SK-N-MC (cell line): ENCODE data around the gene ATF7IP.
A peak's percentile ranks its signal among the peaks of the same experiment; 100 is the strongest.

ENCODE experiments used
- DNase-seq: peaks from one replicate; pipeline ENCODE4 v3.0.0-alpha.2; 2011; ENCODE audit warnings: low read depth, low spot score
- H3K27ac ChIP-seq: fragments of 200-600 bp; sonication (generic); 2 replicates; pipeline ENCODE4 v1.5.1; 2016; ENCODE audit warnings: mixed run types
- H3K36me3 ChIP-seq: fragments of 200-600 bp; sonication (generic); 2 replicates; pipeline ENCODE4 v1.6.1; 2017; ENCODE audit warnings: antibody characterized with exemption, low read length, mixed read lengths; ENCODE audit not compliant: insufficient read depth
- H3K4me3 ChIP-seq: fragments of 200-600 bp; sonication (generic); 2 replicates; pipeline ENCODE4 v1.5.1; 2016
- H3K9ac ChIP-seq: fragments of 200-600 bp; sonication (generic); 2 replicates; pipeline ENCODE4 v1.8.0; 2017; ENCODE audit warnings: mixed run types, mixed read lengths; ENCODE audit not compliant: insufficient read length
- H3K9me3 ChIP-seq: fragments of 200-600 bp; sonication (generic); 2 replicates; pipeline ENCODE4 v1.6.1; 2017; ENCODE audit warnings: low read depth, mild to moderate bottlenecking, antibody characterized with exemption, low read length, moderate library complexity, mixed read lengths
- EZH2 ChIP-seq: fragments of 200-600 bp; sonication (generic); IDR thresholded peaks from one replicate; pipeline ENCODE4 v1.6.1; 2017; ENCODE audit warnings: antibody characterized with exemption
- FOXP2 ChIP-seq: optimal IDR thresholded peaks from 2 replicates; pipeline ENCODE3; 2011; ENCODE audit warnings: mild to moderate bottlenecking, moderate library complexity; ENCODE audit not compliant: insufficient read depth; ENCODE audit errors: extremely low read length, control extremely low read depth
- POLR2AphosphoS5 ChIP-seq: IDR thresholded peaks from 2 replicates; pipeline ENCODE4 v1.6.1; 2012; ENCODE audit warnings: mild to moderate bottlenecking, low read depth, low read length, borderline replicate concordance

ATF7IP gene

DNA sequence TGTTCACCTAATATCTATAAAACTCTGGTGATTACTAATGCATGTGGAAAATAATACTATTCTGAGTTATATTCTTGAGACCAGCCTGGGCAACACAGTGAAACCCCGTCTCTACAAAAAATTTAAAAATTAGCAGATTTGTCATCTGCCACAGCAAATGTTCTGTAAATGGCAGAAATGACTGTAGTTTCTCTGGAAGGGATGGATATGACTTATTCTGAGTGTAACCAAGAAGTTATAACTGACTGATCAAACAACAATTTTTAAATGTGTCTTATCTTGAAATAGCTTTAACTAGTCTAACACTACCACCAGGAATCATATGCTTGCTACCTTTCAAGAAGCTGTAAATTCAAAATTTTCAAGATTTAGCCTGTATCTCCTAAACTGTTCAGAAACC, 113.5 kb downstream of the ATF7IP start:
- DNase-seq: no peak
- no peak overlapping the region for H3K9ac ChIP-seq
- H3K9me3 ChIP-seq: peaks cover 13% of the 10 kb centered on the region
- no peak overlapping the region for H3K4me3 ChIP-seq
- H3K27ac ChIP-seq: no peak overlapping the region
- TF ChIP-seq POLR2AphosphoS5: no peak
- TF ChIP-seq FOXP2: no peak
- TF ChIP-seq EZH2: no peak
- H3K36me3 ChIP-seq: peaks cover 89% of the 10 kb centered on the region

DNA sequence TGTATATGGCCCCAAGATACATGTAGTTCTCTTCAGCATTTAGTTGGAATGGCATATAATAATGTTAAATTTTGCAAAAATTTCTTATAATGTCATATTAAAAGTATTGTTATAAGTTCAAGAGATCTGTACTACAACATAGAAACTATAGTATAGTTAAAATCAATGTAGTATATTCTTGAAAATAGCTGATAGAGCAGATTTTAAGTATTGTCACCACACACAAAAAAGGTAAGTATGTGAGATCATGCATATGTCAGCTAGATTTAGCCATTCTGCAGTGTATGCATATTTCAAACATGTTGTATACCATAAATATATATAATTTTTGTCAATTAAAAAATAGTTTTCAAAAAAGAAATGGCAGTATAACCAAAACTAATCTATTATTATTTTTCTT, 115.7 kb downstream of the ATF7IP start:
- H3K9me3 ChIP-seq: no peaks in the 10 kb centered on the region
- H3K4me3 ChIP-seq: no peak overlapping the region
- no peak overlapping the region for H3K27ac ChIP-seq
- peaks cover 79% of the 10 kb centered on the region for H3K36me3 ChIP-seq
- no peak for DNase-seq
- TF ChIP-seq POLR2AphosphoS5: no peak
- TF ChIP-seq FOXP2: no peak
- TF ChIP-seq EZH2: no peak
- no peak overlapping the region for H3K9ac ChIP-seq

DNA sequence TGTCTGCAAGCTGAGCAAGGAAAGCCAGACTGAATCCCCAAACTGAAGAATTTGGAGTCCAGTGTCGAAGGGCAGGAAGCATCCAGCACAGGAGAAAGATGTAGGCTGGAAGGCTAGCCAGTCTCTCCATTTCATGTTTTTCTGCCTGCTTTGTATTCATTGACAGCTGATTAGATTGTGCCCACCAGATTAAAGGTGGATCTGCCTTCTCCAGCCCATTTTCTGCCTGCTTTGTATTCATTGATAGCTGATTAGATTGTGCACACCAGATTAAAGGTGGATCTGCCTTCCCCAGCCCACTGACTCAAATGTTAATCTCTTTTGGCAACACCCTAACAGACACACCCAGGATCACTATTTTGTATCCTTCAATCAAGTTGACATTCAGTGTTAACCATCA, 116.9 kb downstream of the ATF7IP start:
- no peak for TF ChIP-seq EZH2
- TF ChIP-seq FOXP2: no peak
- no peak for TF ChIP-seq POLR2AphosphoS5
- Histone ChIP-seq H3K4me3 (no peak overlapping the region), H3K9me3 (no peaks in the 10 kb centered on the region), H3K36me3 (peaks cover 74% of the 10 kb centered on the region), H3K9ac (no peak overlapping the region), H3K27ac (no peak overlapping the region)
- DNase-seq: no peak

DNA sequence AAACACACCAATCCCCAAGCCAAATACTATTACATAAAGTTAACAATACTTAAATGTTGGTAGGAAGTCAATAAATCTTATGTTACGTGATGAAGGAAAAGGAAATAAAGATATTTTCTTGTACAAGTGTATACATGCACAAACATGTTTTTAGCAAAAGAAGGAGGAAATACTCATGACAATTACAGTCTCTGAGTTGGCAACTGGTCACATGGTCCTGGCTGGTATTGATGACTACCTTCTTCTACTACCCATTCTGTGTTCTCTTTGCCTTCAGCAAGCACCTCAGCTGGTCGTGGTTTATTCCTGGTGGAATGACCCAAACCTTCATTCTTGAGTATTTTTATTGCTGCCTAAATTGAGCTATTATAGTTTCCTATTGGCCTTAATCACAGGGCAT, 117.4 kb downstream of the ATF7IP start:
- no peak overlapping the region for H3K9ac ChIP-seq
- no peak overlapping the region for H3K27ac ChIP-seq
- peaks cover 72% of the 10 kb centered on the region for H3K36me3 ChIP-seq
- TF ChIP-seq EZH2: no peak
- no peak for TF ChIP-seq POLR2AphosphoS5
- no peak for TF ChIP-seq FOXP2
- no peaks in the 10 kb centered on the region for H3K9me3 ChIP-seq
- no peak overlapping the region for H3K4me3 ChIP-seq
- no peak for DNase-seq

DNA sequence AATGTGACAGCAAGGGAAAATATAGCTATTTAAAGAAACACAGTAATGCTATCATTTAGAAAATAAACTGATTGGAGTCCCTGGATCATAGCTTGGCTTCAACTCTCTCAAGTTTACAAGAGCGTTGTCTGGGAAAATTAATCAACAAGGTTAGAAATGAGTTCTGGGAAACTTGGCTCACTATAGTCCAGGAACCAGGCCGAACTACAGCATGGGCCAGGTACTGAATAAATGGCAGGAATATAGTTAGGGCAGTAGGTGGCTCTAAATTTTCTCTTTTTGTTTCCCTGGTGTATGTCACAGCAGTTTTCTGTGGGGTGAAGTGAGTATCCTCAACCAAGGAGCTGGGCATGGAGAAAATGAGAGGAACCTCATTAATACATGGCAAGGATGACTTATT, 129.8 kb downstream of the ATF7IP start:
- Histone ChIP-seq H3K27ac (no peak overlapping the region), H3K9me3 (no peaks in the 10 kb centered on the region), H3K4me3 (no peak overlapping the region), H3K36me3 (peaks cover 71% of the 10 kb centered on the region), H3K9ac (no peak overlapping the region)
- TF ChIP-seq FOXP2 (no peak), POLR2AphosphoS5 (no peak), EZH2 (no peak)
- no peak for DNase-seq

DNA sequence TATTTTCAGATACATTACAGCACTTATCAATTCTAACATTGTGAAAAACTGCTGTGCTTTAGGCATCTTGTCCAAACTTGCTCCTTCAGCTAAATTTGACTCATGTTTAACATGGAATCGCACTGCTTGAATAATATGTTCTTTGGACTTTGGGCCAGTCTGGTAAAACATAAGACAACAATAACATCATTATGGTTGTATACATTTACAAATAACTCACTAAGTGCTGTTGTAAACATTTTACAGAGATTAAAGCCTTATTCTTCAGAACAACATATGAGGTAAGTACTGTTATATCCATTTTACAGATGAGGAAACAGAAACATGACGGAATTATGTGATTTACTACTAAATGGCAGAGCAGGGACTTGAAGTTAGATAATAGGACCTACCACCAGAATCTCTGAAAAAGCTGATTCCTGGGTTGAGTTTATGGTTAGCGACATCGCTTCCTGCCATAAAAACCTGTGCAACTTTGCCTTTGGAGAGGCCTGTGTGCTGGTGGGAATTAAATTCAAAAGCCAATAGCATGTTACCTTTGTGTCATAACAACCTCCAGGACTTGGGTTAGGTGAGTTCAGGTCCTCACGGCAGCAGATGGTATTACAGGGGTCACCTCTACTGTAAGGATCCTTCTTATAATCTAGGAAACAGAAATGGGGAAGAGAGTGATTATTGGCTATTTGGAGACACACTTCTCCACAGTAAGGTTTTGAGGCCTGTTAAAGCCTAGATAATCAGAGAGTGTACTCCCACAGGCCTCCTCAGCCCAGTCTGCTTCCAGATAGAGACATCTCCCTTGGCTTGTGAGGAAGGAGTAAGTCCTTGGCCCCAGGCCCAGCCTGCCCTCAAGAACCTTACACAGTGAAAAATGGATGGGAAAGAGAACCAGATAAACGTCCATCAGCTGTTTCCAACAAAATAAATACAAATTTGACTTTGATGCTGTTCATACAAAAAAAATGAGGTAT, 140.4 kb downstream of the ATF7IP start:
- no peak overlapping the region for H3K27ac ChIP-seq
- H3K9ac ChIP-seq: no peak overlapping the region
- peaks cover 14% of the 10 kb centered on the region for H3K36me3 ChIP-seq
- DNase-seq: no peak
- TF ChIP-seq POLR2AphosphoS5 (no peak), EZH2 (no peak), FOXP2 (no peak)
- H3K9me3 ChIP-seq: no peaks in the 10 kb centered on the region
- H3K4me3 ChIP-seq: no peak overlapping the region

DNA sequence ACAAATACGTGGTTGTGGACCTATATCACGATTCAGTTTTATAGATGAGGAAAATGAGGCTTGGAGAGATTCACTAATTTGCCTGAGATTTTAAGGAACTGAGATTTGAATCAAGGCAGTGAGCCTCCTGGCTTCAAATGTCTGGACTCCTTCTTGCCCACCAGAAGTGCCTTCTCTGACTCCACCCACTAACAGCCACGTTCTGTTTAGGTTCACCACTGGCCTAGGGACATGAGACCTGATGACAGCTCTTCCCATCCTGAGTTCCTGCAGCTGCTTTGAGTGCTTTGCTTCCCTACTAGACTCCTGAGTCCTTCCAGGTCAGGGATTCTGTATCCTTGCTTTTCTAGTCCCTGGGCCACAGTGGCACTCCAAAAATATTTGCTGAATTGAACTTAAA, 145.1 kb downstream of the ATF7IP start:
- no peaks in the 10 kb centered on the region for H3K36me3 ChIP-seq
- H3K27ac ChIP-seq: no peak overlapping the region
- H3K9ac ChIP-seq: no peak overlapping the region
- TF ChIP-seq EZH2 (no peak), FOXP2 (no peak), POLR2AphosphoS5 (no peak)
- no peak overlapping the region for H3K4me3 ChIP-seq
- no peaks in the 10 kb centered on the region for H3K9me3 ChIP-seq
- no peak for DNase-seq

DNA sequence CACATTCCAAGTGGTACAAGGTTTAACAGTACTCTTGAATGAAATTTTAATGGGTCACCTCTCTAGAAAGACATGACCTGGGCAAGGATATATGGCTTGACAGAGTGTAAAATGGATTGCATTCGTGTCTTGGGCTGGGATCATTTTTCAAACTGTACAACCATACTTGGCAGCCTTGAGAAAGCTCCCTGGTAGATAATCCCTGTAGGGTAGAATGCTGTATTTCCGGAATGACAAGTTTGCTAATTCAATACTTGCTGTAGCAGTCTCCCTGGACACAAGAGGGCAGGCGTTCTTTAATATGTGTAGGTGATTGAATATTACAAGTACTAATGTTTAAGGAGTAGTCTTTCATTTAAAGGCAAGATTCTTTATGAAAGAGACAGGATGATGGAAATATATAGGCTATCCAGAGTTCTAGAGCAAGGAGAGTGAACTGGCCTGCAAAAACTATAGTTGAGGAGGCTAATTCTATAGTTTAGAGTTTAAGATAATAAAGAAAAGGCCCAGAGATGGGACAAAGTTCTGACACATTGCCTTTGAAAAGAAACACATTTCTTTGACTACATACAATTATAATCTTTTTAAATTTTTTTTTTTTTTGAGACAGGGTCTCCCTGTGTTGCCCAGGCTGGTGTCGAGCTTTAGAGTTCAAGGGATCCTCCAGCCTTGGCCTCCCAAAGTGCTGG, 148.8 kb downstream of the ATF7IP start:
- peak; percentile 28 for DNase-seq
- TF ChIP-seq EZH2: no peak
- TF ChIP-seq FOXP2: no peak
- TF ChIP-seq POLR2AphosphoS5: no peak
- H3K27ac ChIP-seq: no peak overlapping the region

More for the DNA sequence above, 148.8 kb downstream of the ATF7IP start:
- H3K9me3 ChIP-seq: no peaks in the 10 kb centered on the region
- H3K9ac ChIP-seq: no peak overlapping the region
- no peak overlapping the region for H3K4me3 ChIP-seq
- H3K36me3 ChIP-seq: no peaks in the 10 kb centered on the region
